B cell (primary cell): Measurements from ENCODE around the gene RSU1. TPM values are rescaled to one million over a fixed set of nuclear protein-coding genes. Genes with fewer than 3 reads are reported as not detected.

Experiments
- ATAC-seq: fragments of 200-7000 bp; cut with Tn5 transposase; one replicate; pipeline ENCODE4 v1.10.0; 2021; ENCODE audit warnings: low read depth, mild to moderate bottlenecking, moderate number of reproducible peaks, moderate library complexity
- CTCF ChIA-PET: fragments of 350-600 bp; sonication (Branson Sonifier 250); formaldehyde crosslinking; loops from one replicate; lab custom pipeline; 2021; ENCODE audit warnings: antibody characterized with exemption, inconsistent platforms; lab: Charles Lee
- POLR2A ChIA-PET: fragments of 350-600 bp; sonication (Branson Sonifier 250); formaldehyde crosslinking; loops from one replicate; lab custom pipeline; 2021; ENCODE audit warnings: antibody characterized with exemption; lab: Charles Lee
- DNase-seq: peaks from one replicate; pipeline ENCODE4 v3.0.0; 2013
- H2AFZ ChIP-seq: 2 replicates; pipeline ENCODE4 v1.6.1; 2012; ENCODE audit warnings: mild to moderate bottlenecking, low read depth, low read length; ENCODE audit not compliant: insufficient read depth, poor library complexity, severe bottlenecking
- H3K27ac ChIP-seq, 2 donors: 1 replicate in 1 of 2; 2 replicates in 1 of 2; pipeline ENCODE4 v1.5.1; 2012 to 2013; ENCODE audit warnings: low read length in 2 of 2, mild to moderate bottlenecking in 2 of 2, moderate library complexity in 1 of 2
- H3K27me3 ChIP-seq, 4 experiments: fragments of 200-600 bp in 1 of 4; sonication (generic) in 1 of 4; replicated peaks in 1 of 4; 1 replicate in 2 of 4; 2 replicates in 2 of 4; pipeline versions ENCODE4 v1.6.1 to v1.7.0; 2013 to 2016; ENCODE audit warnings: low read length in 3 of 4, mild to moderate bottlenecking in 2 of 4, mixed read lengths in 1 of 4, moderate library complexity in 1 of 4; ENCODE audit not compliant: insufficient read depth in 4 of 4, control insufficient read depth in 3 of 4; ENCODE audit errors: control extremely low read depth in 1 of 4
- H3K36me3 ChIP-seq, 2 experiments: replicated peaks in 1 of 2; 1 replicate in 1 of 2; 2 replicates in 1 of 2; pipeline versions ENCODE4 v1.6.1 to v1.7.1; 2013; ENCODE audit warnings: low read length in 1 of 2; ENCODE audit not compliant: insufficient read depth in 2 of 2, control insufficient read depth in 1 of 2; ENCODE audit errors: control extremely low read depth in 1 of 2, extremely low read depth in 1 of 2
- H3K4me1 ChIP-seq, 2 donors: fragments of 200-600 bp in 1 of 2; sonication (generic) in 1 of 2; 1 replicate in 1 of 2; 2 replicates in 1 of 2; pipeline versions ENCODE4 v1.5.1 to v1.6.1; 2013 to 2017; ENCODE audit warnings: low read length in 2 of 2; ENCODE audit not compliant: control insufficient read depth in 2 of 2, insufficient read depth in 2 of 2
- H3K4me2 ChIP-seq: replicated peaks from 2 replicates; pipeline ENCODE3; 2012; ENCODE audit warnings: mild to moderate bottlenecking, low read depth, low read length; ENCODE audit not compliant: poor library complexity, severe bottlenecking
- H3K4me3 ChIP-seq, 5 experiments: fragments of 200-600 bp in 1 of 5; sonication (generic) in 1 of 5; 1 replicate in 3 of 5; 2 replicates in 2 of 5; pipeline versions ENCODE4 v1.5.1 to v1.7.0; 2011 to 2016; ENCODE audit warnings: low read length in 4 of 5, mild to moderate bottlenecking in 4 of 5, low read depth in 2 of 5, control low read depth in 1 of 5, moderate library complexity in 1 of 5; ENCODE audit not compliant: insufficient read depth in 1 of 5; ENCODE audit errors: control extremely low read depth in 1 of 5, extremely low read depth in 1 of 5
- H3K79me2 ChIP-seq: fragments of 200-600 bp; sonication (generic); one replicate; pipeline ENCODE4 v1.6.0; 2016; ENCODE audit warnings: low read length; ENCODE audit not compliant: control insufficient read depth, insufficient read depth
- H3K9ac ChIP-seq: fragments of 200-600 bp; sonication (generic); 2 replicates; pipeline ENCODE4 v1.6.1; 2017; ENCODE audit warnings: mild to moderate bottlenecking, low read length, moderate library complexity
- H3K9me3 ChIP-seq, 3 donors: one replicate each; pipeline versions ENCODE4 v1.6.1 to v1.7.1; 2013; ENCODE audit warnings: low read length in 2 of 3; ENCODE audit not compliant: control insufficient read depth in 2 of 3, insufficient read depth in 1 of 3; ENCODE audit errors: control extremely low read depth in 1 of 3
- H4K20me1 ChIP-seq: 2 replicates; pipeline ENCODE4 v1.6.0; 2012; ENCODE audit warnings: mild to moderate bottlenecking, low read length; ENCODE audit not compliant: insufficient read depth, control insufficient read depth, poor library complexity, severe bottlenecking
- H3K27ac Mint-ChIP-seq: one replicate; pipeline ENCODE4 v1.8.0; 2021; ENCODE audit warnings: mixed read lengths
- H3K27me3 Mint-ChIP-seq: one replicate; pipeline ENCODE4 v1.8.0; 2021; ENCODE audit warnings: mixed read lengths
- H3K4me1 Mint-ChIP-seq: one replicate; pipeline ENCODE4 v1.8.0; 2021; ENCODE audit warnings: mixed read lengths
- H3K4me3 Mint-ChIP-seq: one replicate; pipeline ENCODE4 v1.8.0; 2021; ENCODE audit warnings: mixed read lengths
- H3K9me3 Mint-ChIP-seq: one replicate; pipeline ENCODE4 v1.8.0; 2022; ENCODE audit warnings: mixed read lengths; ENCODE audit not compliant: insufficient read depth
- EZH2 ChIP-seq: IDR thresholded peaks from 2 replicates; pipeline ENCODE4 v1.6.1; 2012; ENCODE audit warnings: borderline replicate concordance, low read depth, mild to moderate bottlenecking, moderate library complexity, low read length; ENCODE audit not compliant: insufficient read depth, poor library complexity, severe bottlenecking
- WGBS: methylation state at CpG from one replicate; pipeline ENCODE4 v1.1.5; 2013; ENCODE audit warnings: missing lambda C conversion rate; ENCODE audit not compliant: insufficient coverage; 5-methylcytosine and 5-hydroxymethylcytosine counted together
- intact Hi-C: fragments of 100-400 bp; cut with micrococcal nuclease; formaldehyde crosslinking; loops from one replicate; pipeline ENCODE4 v1.10.0; 2022
- polyA plus RNA-seq: library from polyadenylated mRNA; depleted of rRNA; stranded (reverse); fragments of >200 nt; gene quantifications from 2 replicates; pipeline ENCODE4 v1.2.3, GENCODE V29; 2012
- total RNA-seq, 2 donors: library from RNA; stranded (reverse); fragments of 120-200 nt in 1 of 2; gene quantifications; 1 replicate in 1 of 2; 2 replicates in 1 of 2; pipeline versions ENCODE4 v1.2.3 to v1.2.4, GENCODE V29; 2013 to 2022
- TF ChIP-seq, protein P1 (sequence below): fragments of 200-600 bp; IDR thresholded peaks from one replicate; pipeline ENCODE4 v1.8.0; 2022; ENCODE audit warnings: antibody characterized with exemption, mild to moderate bottlenecking

RSU1 gene
- total and polyA plus RNA-seq, 2 donors (not counting 1 experiment from before 2014, with no cell fraction given): 33.4 to 41.1 TPM

DNA sequence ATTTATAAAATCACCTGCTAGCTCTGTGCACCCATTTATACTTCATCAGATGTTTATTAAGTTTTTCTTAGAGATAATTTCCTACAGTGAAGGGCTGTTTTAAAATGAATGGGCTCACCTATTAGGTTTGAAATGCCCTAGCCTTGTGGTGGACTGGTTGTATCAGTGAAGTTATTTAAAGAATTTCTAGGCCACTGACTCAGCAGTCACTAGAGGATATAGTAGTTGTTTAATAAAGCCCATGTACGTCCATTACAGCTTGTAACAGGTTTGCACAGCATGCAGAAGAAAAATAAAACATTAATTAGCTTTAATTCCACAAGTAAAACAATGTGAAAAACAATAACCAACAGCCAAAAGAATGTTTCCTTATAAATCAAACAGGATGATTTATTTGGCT lies 128.0 kb downstream of the RSU1 start:
- no peaks in the 10 kb centered on the region for H3K4me1 Mint-ChIP-seq
- no peak overlapping the region for H3K4me2 ChIP-seq
- DNase-seq: no peak
- no peak overlapping the region for H3K4me3 Mint-ChIP-seq
- ATAC-seq: no peak
- H3K4me1 ChIP-seq: no peaks in the 10 kb centered on the region
- H3K27me3 Mint-ChIP-seq: no peaks in the 10 kb centered on the region
- H3K27ac ChIP-seq: no peak overlapping the region
- no peak overlapping the region for H2AFZ ChIP-seq
- intact Hi-C loops: no loop called here
- H3K4me3 ChIP-seq: no peak overlapping the region
- TF ChIP-seq EZH2: no peak
- TF ChIP-seq, protein P1, sequence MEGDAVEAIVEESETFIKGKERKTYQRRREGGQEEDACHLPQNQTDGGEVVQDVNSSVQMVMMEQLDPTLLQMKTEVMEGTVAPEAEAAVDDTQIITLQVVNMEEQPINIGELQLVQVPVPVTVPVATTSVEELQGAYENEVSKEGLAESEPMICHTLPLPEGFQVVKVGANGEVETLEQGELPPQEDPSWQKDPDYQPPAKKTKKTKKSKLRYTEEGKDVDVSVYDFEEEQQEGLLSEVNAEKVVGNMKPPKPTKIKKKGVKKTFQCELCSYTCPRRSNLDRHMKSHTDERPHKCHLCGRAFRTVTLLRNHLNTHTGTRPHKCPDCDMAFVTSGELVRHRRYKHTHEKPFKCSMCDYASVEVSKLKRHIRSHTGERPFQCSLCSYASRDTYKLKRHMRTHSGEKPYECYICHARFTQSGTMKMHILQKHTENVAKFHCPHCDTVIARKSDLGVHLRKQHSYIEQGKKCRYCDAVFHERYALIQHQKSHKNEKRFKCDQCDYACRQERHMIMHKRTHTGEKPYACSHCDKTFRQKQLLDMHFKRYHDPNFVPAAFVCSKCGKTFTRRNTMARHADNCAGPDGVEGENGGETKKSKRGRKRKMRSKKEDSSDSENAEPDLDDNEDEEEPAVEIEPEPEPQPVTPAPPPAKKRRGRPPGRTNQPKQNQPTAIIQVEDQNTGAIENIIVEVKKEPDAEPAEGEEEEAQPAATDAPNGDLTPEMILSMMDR: no peak
- H3K9ac ChIP-seq: no peak overlapping the region
- ChIA-PET POLR2A (no interaction called here), CTCF (interaction anchor here (0.6 to 0.7 kb wide), 3 partner anchors 20 to 1111 kb away, joined by 3 read pairs; no protein-coding TSS in a partner anchor)
- no CpG with 5 or more reads among the region's 1 CpG for WGBS
- no peaks in the 10 kb centered on the region for H3K79me2 ChIP-seq
- H3K27me3 ChIP-seq: no peaks in the 10 kb centered on the region
- no peaks in the 10 kb centered on the region for H3K9me3 Mint-ChIP-seq
- peaks cover 0 to 4% of the 10 kb centered on the region in 2 experiments for H3K36me3 ChIP-seq
- no peak overlapping the region for H3K27ac Mint-ChIP-seq
- H3K9me3 ChIP-seq: no peaks in the 10 kb centered on the region
- H4K20me1 ChIP-seq: no peaks in the 10 kb centered on the region

DNA sequence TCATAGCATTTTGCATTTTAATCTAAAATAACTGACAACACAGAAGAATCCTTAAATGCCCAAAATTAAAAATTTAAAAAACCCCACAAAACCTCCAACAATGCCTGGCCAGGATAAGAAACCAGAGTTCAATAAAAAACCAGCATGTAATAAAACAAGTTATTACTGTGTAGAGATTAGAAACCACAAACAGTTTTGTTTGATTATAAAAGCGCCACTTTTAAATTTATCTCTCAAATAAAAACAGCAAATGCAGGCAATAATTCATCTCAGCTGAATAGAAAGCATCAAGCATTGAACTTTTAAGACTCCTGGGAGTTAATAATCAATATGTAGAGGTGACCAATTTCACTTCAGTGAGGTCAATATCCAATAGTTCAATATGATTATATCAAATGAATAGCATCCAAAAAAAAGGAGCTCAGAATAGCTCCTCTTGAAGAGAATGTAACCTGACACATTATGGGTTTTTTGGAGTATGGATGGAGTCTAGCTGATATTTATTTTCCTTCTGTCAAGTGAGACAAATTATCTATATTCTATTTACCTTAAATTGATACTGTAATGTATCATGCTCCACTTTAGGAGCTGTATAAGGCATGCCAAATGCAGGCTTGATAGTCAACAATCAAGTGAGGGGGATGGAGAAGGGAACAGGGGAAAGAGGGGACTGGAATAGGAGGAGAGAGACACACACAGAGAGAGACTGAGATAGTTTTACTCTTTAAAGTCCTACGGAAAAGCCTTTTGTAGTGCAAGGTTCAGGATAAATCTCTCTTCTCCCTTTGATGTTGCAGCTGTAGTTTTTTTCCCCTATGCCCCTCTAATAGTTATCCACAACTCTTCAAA lies 130.9 kb downstream of the RSU1 start:
- H3K4me3 Mint-ChIP-seq: no peak overlapping the region
- DNase-seq (no peak), ATAC-seq (no peak)
- Histone ChIP-seq H3K4me1 (no peaks in the 10 kb centered on the region), H4K20me1 (no peaks in the 10 kb centered on the region), H3K27ac (no peak overlapping the region), H3K4me3 (no peak overlapping the region), H3K4me2 (no peak overlapping the region), H2AFZ (no peak overlapping the region), H3K9ac (no peak overlapping the region), H3K9me3 (no peaks in the 10 kb centered on the region), H3K36me3 (no peaks in the 10 kb centered on the region), H3K79me2 (no peaks in the 10 kb centered on the region), H3K27me3 (no peaks in the 10 kb centered on the region)
- ChIA-PET POLR2A (no interaction called here), CTCF (interaction anchor here (0.6 kb wide), 2 partner anchors 14 to 700 kb away, joined by 3 read pairs; no protein-coding TSS in a partner anchor)
- intact Hi-C loops: no loop called here
- H3K4me1 Mint-ChIP-seq: no peaks in the 10 kb centered on the region
- no peaks in the 10 kb centered on the region for H3K27me3 Mint-ChIP-seq
- no CpG with 5 or more reads among the region's 2 CpGs for WGBS
- H3K9me3 Mint-ChIP-seq: no peaks in the 10 kb centered on the region
- TF ChIP-seq EZH2: no peak
- TF ChIP-seq, protein P1: no peak
- H3K27ac Mint-ChIP-seq: no peak overlapping the region
